ENCODE measurements around the gene HYLS1. TPM values are rescaled to one million over a fixed set of nuclear protein-coding genes. Genes with fewer than 3 reads are reported as not detected.
"Not testable (repeated sequence)": the region's sequence is repeated elsewhere in the genome, so short reads cannot be mapped to it uniquely, and the experiment has no call there.

HYLS1 gene
- total RNA-seq (2014; rRNA removed; shearing (Covaris generic); ENCODE audit: low replicate concordance): 10.9 and 15.1 TPM in 2 replicates

GRCh38 chr11:125887373-125888324 is at the start of gene HYLS1:
HYLS1 (plus strand) TSS chr11:125887668; CDS start chr11:125899369, 11,701 bp downstream.
- DNase-seq: peak; percentile 98
- H3K4me3 ChIP-seq: peak within 1 kb of the TSS; percentile 95
- no peaks in the 10 kb centered on the region for H3K27me3 ChIP-seq
- H3K9me3 ChIP-seq: no peaks in the 10 kb centered on the region
- peaks cover 12% of the 10 kb centered on the region for H3K36me3 ChIP-seq

- no peaks in the 10 kb centered on the region for H3K27me3 ChIP-seq
- H3K9me3 ChIP-seq: peaks cover 12% of the 10 kb centered on the region
- H3K4me3 ChIP-seq: no peak overlapping the region
- H3K36me3 ChIP-seq: no peaks in the 10 kb centered on the region
- DNase-seq: no peak
These were observed 45.0 kb upstream of the HYLS1 start for GRCh38 chr11:125842321-125842948.

GRCh38 chr11:125846188-125846587 is 41.3 kb upstream of the HYLS1 start:
- peaks cover 14% of the 10 kb centered on the region for H3K9me3 ChIP-seq
- 0 out of 2 replicates have a peak, but pooled peaks cover 3% of the 10 kb centered on the region for H3K27me3 ChIP-seq
- no peak for DNase-seq
- H3K4me3 ChIP-seq: no peak overlapping the region
- no peaks in the 10 kb centered on the region for H3K36me3 ChIP-seq

GRCh38 chr11:125857670-125858069 is 29.8 kb upstream of the HYLS1 start:
- not testable (repeated sequence) for H3K27me3 ChIP-seq, H3K4me3 ChIP-seq, DNase-seq, H3K36me3 ChIP-seq, H3K9me3 ChIP-seq

GRCh38 chr11:125862786-125863185 is 24.7 kb upstream of the HYLS1 start:
- not testable (repeated sequence) for H3K27me3 ChIP-seq, DNase-seq, H3K36me3 ChIP-seq, H3K9me3 ChIP-seq, H3K4me3 ChIP-seq

GRCh38 chr11:125865354-125865753 is 22.1 kb upstream of the HYLS1 start:
- not testable (repeated sequence) for H3K4me3 ChIP-seq, H3K9me3 ChIP-seq, H3K36me3 ChIP-seq, H3K27me3 ChIP-seq, DNase-seq

- Histone ChIP-seq H3K4me3 (no peak overlapping the region), H3K27me3 (no peaks in the 10 kb centered on the region), H3K9me3 (no peaks in the 10 kb centered on the region; the same call in none of the 2 replicates), H3K36me3 (no peaks in the 10 kb centered on the region)
- DNase-seq: no peak
These were observed 17.9 kb upstream of the HYLS1 start for GRCh38 chr11:125869521-125869920.

GRCh38 chr11:125871391-125872137 is 15.9 kb upstream of the HYLS1 start:
- H3K36me3 ChIP-seq: no peaks in the 10 kb centered on the region
- no peaks in the 10 kb centered on the region; the same call in none of the 2 replicates for H3K9me3 ChIP-seq
- no peaks in the 10 kb centered on the region for H3K27me3 ChIP-seq
- H3K4me3 ChIP-seq: no peak overlapping the region
- peak; percentile 23 for DNase-seq

GRCh38 chr11:125872138-125872491 is 15.4 kb upstream of the HYLS1 start:
- Histone ChIP-seq H3K4me3 (no peak overlapping the region), H3K36me3 (no peaks in the 10 kb centered on the region), H3K9me3 (no peaks in the 10 kb centered on the region; the same call in none of the 2 replicates), H3K27me3 (no peaks in the 10 kb centered on the region)
- no peak for DNase-seq

- H3K27me3 ChIP-seq: no peaks in the 10 kb centered on the region
- H3K9me3 ChIP-seq: no peaks in the 10 kb centered on the region; the same call in none of the 2 replicates
- H3K4me3 ChIP-seq: no peak overlapping the region
- H3K36me3 ChIP-seq: no peaks in the 10 kb centered on the region
- DNase-seq: no peak
These were observed 13.4 kb upstream of the HYLS1 start for GRCh38 chr11:125873881-125874555.

GRCh38 chr11:125874556-125875124 is 12.8 kb upstream of the HYLS1 start:
- Histone ChIP-seq H3K4me3 (no peak overlapping the region), H3K27me3 (no peaks in the 10 kb centered on the region), H3K9me3 (no peaks in the 10 kb centered on the region; the same call in none of the 2 replicates), H3K36me3 (no peaks in the 10 kb centered on the region)
- peak; percentile 38 for DNase-seq

- Histone ChIP-seq H3K4me3 (no peak overlapping the region), H3K36me3 (no peaks in the 10 kb centered on the region), H3K27me3 (no peaks in the 10 kb centered on the region), H3K9me3 (no peaks in the 10 kb centered on the region)
- DNase-seq: no peak
These were observed 6.2 kb upstream of the HYLS1 start for GRCh38 chr11:125881291-125881690.

GRCh38 chr11:125883375-125883774 is 4.1 kb upstream of the HYLS1 start:
- H3K27me3 ChIP-seq: no peaks in the 10 kb centered on the region
- no peaks in the 10 kb centered on the region for H3K9me3 ChIP-seq
- no peak overlapping the region for H3K4me3 ChIP-seq
- peaks cover 5% of the 10 kb centered on the region; the same call in 1 of the 2 replicates for H3K36me3 ChIP-seq
- DNase-seq: no peak

GRCh38 chr11:125886997-125887372 is 483 bp upstream of the HYLS1 start:
- Histone ChIP-seq H3K4me3 (peak overlapping the region; percentile 95), H3K27me3 (no peaks in the 10 kb centered on the region), H3K36me3 (peaks cover 10% of the 10 kb centered on the region), H3K9me3 (no peaks in the 10 kb centered on the region)
- DNase-seq: peak; percentile 67

GRCh38 chr11:125890447-125891100 is 3.1 kb downstream of the HYLS1 start:
- Histone ChIP-seq H3K9me3 (no peaks in the 10 kb centered on the region), H3K27me3 (no peaks in the 10 kb centered on the region), H3K36me3 (peaks cover 41% of the 10 kb centered on the region), H3K4me3 (no peak overlapping the region)
- no peak for DNase-seq

- H3K4me3 ChIP-seq: no peak overlapping the region
- H3K36me3 ChIP-seq: peaks cover 56% of the 10 kb centered on the region
- H3K9me3 ChIP-seq: no peaks in the 10 kb centered on the region
- H3K27me3 ChIP-seq: no peaks in the 10 kb centered on the region
- no peak for DNase-seq
These were observed 4.6 kb downstream of the HYLS1 start for GRCh38 chr11:125892071-125892470.

All from MG63 (cell line).